ENCODE data around the gene FGGY.
A peak's percentile ranks its signal among the peaks of the same experiment; 100 is the strongest.
"Not testable (repeated sequence)": the region's sequence is repeated elsewhere in the genome, so short reads cannot be mapped to it uniquely, and the experiment has no call there.

FGGY gene

GRCh38 chr1:59554011-59554663 lies 257.2 kb downstream of the FGGY start:
- no peak for DNase-seq

DNA sequence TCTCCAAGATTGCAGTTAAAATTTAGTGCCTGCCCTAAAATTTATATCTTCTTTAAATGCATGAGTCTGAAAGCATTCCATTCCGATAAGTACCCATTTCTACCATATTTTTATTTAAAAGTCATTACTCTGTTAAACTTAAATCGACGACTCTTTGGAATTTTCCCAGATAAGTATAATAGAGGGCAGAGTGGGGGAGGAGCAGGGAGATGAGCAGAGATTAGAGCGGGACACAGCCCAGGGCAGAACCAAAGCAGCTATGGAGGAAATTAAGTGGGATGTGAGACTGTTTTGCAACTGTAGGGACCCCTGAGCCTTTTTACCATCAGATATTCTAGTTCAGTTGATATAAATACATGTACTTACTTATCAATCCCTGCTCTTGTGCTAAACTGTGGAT lies 257.9 kb downstream of the FGGY start:
- DNase-seq = no peak

DNA sequence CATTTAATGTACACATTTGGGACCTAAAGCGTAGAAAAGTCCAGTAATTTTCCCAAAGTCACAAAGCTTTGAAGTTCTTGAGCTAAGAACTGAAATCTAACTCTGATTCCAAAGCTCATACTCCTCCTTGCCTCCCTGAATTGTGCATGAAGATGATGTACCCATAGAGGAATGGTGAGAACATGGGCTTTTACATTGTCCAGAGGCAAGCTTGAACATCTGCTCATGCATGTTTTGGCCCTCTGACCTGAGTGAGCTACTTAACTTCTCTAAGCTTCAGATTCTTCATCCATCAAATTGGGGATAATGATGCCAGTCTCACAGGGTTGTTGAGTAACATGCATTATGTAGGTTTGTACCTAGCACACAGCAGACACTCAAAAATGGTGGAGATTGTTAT lies 259.5 kb downstream of the FGGY start:
- no peak for DNase-seq

- no peak for DNase-seq
Measured at GRCh38 chr1:59556802-59557548, 260.1 kb downstream of the FGGY start.

DNA sequence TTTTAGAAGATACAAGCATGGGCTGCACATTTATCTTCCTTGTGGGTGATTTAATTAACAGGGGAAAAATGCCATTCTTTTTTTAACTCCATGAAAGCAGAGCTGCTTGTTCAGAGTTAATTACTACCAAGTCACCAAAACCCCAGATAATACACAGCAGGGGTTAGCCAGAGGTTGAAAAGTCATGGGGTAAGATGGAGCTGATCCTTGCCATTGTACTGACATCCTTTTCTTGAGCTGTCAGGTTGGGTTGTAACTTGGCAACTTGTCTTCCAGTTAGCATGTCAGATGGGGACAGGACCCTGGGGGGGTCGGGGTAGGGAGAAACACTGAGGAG lies 260.6 kb downstream of the FGGY start:
- no peak for DNase-seq

DNA sequence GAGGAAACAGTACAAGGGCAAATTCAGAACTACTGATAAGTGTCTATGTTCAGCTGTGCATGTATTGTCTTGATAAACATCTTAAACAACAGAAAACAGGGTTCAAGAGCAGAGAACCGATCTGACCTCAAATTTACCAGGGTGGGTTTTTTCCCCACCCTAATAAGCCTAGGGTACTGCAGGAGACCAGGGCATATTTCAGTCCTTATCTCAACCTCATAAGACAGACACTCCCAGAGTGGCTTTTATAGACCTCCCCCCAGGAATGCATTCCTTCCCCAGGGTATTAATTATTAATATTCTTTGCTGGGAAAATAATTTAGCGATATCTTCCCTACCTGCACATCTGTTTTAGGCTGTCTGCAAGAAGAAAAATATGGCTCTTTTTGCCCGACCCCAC lies 261.7 kb downstream of the FGGY start:
- not testable (repeated sequence) for DNase-seq

DNA sequence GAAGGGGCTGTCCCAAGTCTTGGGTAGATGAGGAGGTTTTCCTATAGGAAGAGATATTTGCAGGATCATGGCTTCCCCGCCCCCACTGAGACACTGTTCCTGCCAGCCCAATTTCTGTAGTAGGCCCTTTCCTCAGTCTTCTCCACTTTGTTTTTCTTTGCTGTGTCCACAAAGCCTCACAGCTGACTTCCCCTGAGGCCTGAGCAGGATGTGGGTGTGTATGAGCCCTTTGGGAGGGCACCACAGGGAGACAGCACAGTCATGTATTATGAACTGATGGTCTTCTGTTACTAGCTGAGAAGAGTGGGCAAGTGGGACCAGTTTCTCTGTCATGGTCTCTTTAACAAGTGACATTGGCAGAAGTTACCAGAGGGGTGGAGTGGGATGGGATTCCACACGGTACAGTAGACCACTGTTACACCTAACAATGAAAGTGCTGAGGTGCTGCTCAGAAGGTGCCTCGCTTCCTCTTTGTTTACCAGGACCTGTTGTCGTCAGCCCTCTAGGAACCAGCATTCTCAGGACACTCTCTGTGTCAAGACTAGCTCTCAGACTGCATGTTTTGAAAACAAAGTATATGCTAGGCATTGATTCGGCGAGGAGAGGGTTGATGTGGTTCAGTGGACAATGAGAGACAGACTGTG lies 264.0 kb downstream of the FGGY start:
- DNase-seq = peak in 1 of 5 donors; percentile 14

DNA sequence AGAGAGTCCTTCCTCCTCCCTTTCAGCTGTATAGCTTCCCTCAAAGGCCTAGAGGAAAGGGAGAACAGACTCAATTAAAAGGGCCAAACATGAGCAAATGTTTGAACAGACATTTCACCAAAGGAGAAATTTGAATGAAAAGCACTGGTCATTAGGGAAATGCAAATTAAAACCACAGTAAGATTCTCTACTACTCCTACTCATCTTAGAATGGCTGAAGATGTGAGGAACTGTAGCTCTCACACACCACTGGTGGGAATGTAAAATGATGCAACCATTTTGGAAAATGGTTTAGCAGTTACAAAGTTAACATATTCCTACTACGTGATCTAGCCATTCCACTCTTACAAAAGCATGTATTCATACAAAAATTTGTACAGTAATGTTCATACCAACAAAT lies 264.9 kb downstream of the FGGY start:
- no peak for DNase-seq

DNA sequence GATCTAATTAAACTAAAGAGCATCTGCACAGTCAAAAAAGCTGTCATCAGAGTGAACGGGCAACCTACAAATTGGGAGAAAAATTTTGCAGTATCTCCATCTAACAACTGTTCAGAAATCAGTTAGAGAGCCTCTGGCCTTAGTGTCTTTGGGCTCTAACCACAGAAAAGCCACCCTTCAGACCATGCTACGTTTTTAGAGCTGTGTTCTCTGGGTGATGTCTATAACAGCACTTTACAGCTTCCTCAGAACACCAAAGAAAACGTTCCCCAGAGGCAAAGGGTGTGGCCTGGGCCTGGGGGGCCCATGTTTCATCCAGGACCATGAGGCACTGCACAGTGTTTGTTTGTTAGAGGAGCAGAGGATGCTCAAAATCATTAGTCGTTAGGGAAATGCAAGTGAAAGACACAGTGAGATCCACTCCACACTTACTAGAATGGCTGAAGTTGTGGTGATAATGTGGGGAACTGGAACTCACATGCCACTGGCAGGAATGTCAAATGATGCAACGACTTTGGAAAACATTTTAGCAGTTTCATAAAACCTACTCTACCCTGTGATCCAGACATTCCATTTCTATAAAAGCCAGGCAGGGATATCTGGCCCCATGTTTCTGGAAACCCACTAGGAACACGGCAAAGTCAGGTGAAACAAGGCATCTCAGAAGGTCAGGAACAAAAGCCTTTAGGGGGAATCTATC lies 267.4 kb downstream of the FGGY start:
- DNase-seq = no peak

- no peak for DNase-seq
Measured at GRCh38 chr1:59565611-59566410, 268.9 kb downstream of the FGGY start.

GRCh38 chr1:59568158-59568935 lies 271.5 kb downstream of the FGGY start:
- no peak for DNase-seq

DNA sequence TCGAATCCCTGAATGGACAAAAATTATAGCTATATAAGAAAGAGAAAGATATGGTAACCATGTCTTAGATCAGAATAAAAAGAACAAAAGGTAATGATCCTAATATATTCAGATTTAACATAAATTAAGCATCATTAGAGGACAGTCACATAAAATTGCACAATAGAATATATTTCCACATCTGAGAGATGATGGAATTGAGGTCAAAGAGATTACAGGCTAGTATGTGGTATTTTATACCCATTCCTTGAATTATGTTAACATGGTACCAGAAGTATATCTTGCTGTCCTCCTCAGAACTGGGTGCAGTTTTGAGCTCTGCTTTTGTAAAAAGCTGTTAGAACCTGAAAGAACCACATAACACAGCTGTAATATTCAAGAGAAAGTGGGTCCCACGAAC lies 272.3 kb downstream of the FGGY start:
- DNase-seq = no peak

DNA sequence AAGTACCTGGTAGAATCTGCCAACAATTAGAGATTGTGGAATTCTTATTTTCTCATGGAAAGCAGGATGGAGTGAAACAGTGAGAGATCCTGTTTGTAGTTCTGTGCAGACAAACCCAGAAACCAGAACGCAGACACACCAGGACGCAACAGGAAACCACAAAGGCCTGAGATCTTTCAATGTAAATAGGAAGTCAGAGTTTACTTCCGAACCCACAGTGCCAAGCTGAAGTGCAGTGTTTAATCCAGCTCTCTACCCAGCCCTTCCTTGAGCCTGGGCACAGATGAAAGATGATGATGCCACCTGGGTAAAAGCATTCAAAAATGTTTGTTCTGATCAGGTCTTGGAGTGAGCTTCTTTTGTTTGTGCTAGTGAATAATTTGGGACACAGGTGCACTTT lies 273.6 kb downstream of the FGGY start:
- peak in 4 of 5 donors; percentile 2 to 76 (median 14) for DNase-seq

GRCh38 chr1:59574085-59574484 lies 277.2 kb downstream of the FGGY start:
- no peak for DNase-seq

DNA sequence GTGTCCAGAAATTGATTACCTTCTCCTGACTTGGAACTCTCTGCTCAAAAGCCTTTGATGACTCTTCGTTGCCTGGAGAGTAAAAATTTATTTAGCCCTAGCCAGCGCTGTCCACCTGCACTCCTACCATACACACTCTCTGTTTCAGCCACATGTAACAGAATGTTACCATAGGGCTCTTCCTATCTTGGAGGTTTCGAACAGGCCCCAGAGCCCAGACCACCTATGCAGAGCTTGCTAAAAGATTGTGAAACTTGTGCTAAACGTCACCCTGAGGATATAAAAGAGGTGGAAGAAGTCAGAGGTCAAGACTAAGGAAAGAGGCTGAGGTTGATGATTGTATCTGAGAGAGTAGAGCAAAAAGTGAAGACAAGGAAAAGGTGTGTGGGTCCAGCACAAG lies 280.9 kb downstream of the FGGY start:
- no peak for DNase-seq

GRCh38 chr1:59579222-59579621 lies 282.3 kb downstream of the FGGY start:
- DNase-seq = no peak

GRCh38 chr1:59580257-59580656 lies 283.4 kb downstream of the FGGY start:
- DNase-seq = peak in 1 of 5 donors; percentile 7

GRCh38 chr1:59592410-59592809 lies 295.5 kb downstream of the FGGY start:
- DNase-seq = not testable (repeated sequence)

- no peak for DNase-seq
Measured at GRCh38 chr1:59592924-59593323, 296.0 kb downstream of the FGGY start.

DNA sequence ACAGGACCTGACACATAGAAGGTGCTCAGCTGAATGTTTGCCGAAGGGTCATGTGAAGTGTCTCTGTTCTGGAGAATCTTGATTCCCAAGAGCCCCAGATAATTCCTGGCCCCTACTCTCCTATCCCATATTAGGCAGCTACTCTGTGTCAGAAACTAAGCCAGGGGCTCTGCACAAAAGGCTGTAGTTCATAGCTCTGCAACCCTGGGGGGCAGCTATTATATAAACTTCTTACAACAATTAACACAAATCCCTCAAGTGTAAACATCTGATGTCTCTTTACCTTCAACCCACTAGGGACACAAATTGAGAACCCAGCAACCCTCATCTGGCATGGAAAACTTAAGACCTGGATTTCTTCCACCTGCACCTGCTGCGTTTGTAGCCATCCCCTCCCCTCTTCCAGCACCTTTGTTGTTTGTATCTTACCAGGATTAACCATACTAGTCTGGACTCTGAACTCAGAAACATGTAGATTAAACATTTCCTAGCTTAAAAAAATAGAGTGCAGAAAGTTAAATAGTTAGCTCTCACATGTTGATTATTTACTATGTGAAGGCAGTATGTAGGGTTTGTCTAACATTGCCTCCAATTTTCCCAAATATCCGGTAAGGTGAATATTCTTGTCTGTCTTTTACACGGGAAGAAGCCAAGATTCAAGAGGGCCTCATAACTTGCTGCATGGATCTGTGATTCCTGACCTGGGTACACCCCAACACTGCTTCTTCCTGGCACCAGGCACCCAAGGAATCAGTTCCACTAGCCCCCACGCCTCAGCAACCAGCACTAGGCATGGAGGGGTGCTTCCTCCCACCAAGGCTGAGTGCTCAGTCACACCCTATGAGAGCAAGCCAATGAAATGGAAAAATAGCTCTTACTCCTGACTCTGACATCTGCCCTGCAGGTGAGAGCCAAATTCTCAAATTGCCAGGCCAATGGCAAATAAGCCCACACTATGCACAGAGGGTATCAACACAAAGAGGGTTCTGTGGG lies 297.2 kb downstream of the FGGY start:
- DNase-seq = no peak

DNA sequence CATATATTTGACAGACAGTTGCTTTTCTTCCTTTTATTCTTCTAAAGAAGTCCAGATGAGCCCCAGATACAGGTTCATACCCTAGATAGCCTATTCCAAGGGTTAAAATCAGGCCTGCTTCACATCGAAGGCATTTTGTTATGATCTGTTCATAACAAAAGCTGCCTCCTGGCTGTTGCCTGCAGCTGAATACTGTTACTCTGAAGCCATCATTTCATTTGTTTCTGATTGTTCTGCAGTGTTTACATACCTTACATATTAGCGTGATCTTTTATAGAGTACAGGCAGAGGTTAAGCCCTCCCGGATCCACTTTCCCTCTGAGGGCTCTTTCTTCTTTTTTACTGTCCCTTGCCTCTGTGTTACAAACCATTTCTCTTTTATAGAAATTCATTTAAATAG lies 298.9 kb downstream of the FGGY start:
- DNase-seq = no peak
